Keratinocyte (primary cell): Measurements from ENCODE around the gene EGF.

Experiments used
- CTCF ChIP-seq, 3 experiments: IDR thresholded peaks in 1 of 3; conservative IDR thresholded peaks in 1 of 3; optimal IDR thresholded peaks in 1 of 3; 2 replicates in 2 of 3; 3 replicates in 1 of 3; pipeline versions ENCODE3 to v1.5.1; 2011; ENCODE audit warnings: low read length in 3 of 3, mild to moderate bottlenecking in 3 of 3, moderate library complexity in 2 of 3, control low read depth in 1 of 3, inconsistent platforms in 1 of 3; ENCODE audit not compliant: insufficient read depth in 2 of 3; ENCODE audit errors: extremely low read depth in 1 of 3
- EZH2 ChIP-seq: IDR thresholded peaks from one replicate; pipeline ENCODE4 v1.6.1; 2012; ENCODE audit warnings: inconsistent platforms, mild to moderate bottlenecking, low read length, moderate library complexity

- peak in 2 of 3 experiments; percentile 26 to 38 for TF ChIP-seq CTCF (optimal IDR thresholded peaks at IDR 0.05 in 1 of 3, IDR thresholded peaks at IDR 0.05 in 1 of 3, conservative IDR thresholded peaks at IDR 0.05 in 1 of 3; ENCODE audit: extremely low read depth in 1 of 3, insufficient read depth in 2 of 3, low read length in 3 of 3)
- no peak for TF ChIP-seq EZH2
Observed at GRCh38 chr4:109977854-109978501, 65.3 kb downstream of the EGF start.
